Stimulated activated CD4-positive, alpha-beta T cell treated with anti-CD3 and anti-CD28 coated beads, Interleukin-1b, Interleukin-23, amount 100 ng/mL, for 1 hour (primary cell): Measurements from ENCODE around the gene PLXNB3.
"Not testable (repeated sequence)": the region's sequence is repeated elsewhere in the genome, so short reads cannot be mapped to it uniquely, and the experiment has no call there.

Experiments used
- DNase-seq, 2 donors: peaks; one replicate each; pipeline ENCODE4 v3.0.0-alpha.2; 2020; ENCODE audit warnings: low read depth in 2 of 2

PLXNB3 gene

GRCh38 chrX:153814591-153815315 lies 50.7 kb downstream of the PLXNB3 start:
- no peak for DNase-seq

GRCh38 chrX:153816831-153817690 lies 53.0 kb downstream of the PLXNB3 start:
- DNase-seq, result no peak

GRCh38 chrX:153818064-153818463 lies 54.0 kb downstream of the PLXNB3 start:
- DNase-seq, result not testable (repeated sequence)

GRCh38 chrX:153818571-153819383 lies 54.7 kb downstream of the PLXNB3 start:
- peak in 1 of 2 donors; percentile 27 for DNase-seq

GRCh38 chrX:153819384-153820040 lies 55.5 kb downstream of the PLXNB3 start:
- no peak for DNase-seq

GRCh38 chrX:153820601-153821000 lies 56.6 kb downstream of the PLXNB3 start:
- DNase-seq, result no peak

- no peak for DNase-seq
Observed at GRCh38 chrX:153821066-153821465, 57.0 kb downstream of the PLXNB3 start.

- no peak for DNase-seq
Observed at GRCh38 chrX:153824348-153824747, 60.3 kb downstream of the PLXNB3 start.

- no peak for DNase-seq
Observed at GRCh38 chrX:153825042-153825441, 61.0 kb downstream of the PLXNB3 start.
